GM06990 (cell line): Measurements from ENCODE around the gene F2R.

Experiments used
- DNase-seq: peaks from one replicate; pipeline ENCODE4 v3.0.0-alpha.2; 2011; ENCODE audit not compliant: insufficient read length; ENCODE audit errors: extremely low read depth
- H3K27me3 ChIP-seq: replicated peaks from 2 replicates; pipeline ENCODE4 v1.6.0; 2011; ENCODE audit warnings: low read length; ENCODE audit not compliant: control insufficient read depth, insufficient read depth
- H3K36me3 ChIP-seq: 2 replicates; pipeline ENCODE4 v1.5.1; 2011; ENCODE audit warnings: low read length; ENCODE audit not compliant: control insufficient read depth, insufficient read depth
- H3K4me3 ChIP-seq: replicated peaks from 2 replicates; pipeline ENCODE4 v1.5.1; 2011; ENCODE audit warnings: low read depth, mild to moderate bottlenecking, control low read depth, low read length
- CTCF ChIP-seq: IDR thresholded peaks from 2 replicates; pipeline ENCODE4 v1.5.1; 2011; ENCODE audit warnings: low read length, control low read depth, mild to moderate bottlenecking, inconsistent platforms; ENCODE audit not compliant: insufficient read depth, poor library complexity, severe bottlenecking

The F2R gene

GRCh38 chr5:76705574-76705973 is 10.4 kb upstream of the F2R start:
- no peak for TF ChIP-seq CTCF
- Histone ChIP-seq H3K36me3 (no peaks in the 10 kb centered on the region; the same call in 1 of the 2 replicates), H3K27me3 (no peaks in the 10 kb centered on the region), H3K4me3 (no peak overlapping the region)
- no peak for DNase-seq

GRCh38 chr5:76709762-76710161 is 6.2 kb upstream of the F2R start:
- H3K27me3 ChIP-seq, result no peaks in the 10 kb centered on the region
- TF ChIP-seq CTCF, result no peak
- no peaks in the 10 kb centered on the region; the same call in 1 of the 2 replicates for H3K36me3 ChIP-seq
- H3K4me3 ChIP-seq, result no peak overlapping the region
- DNase-seq, result no peak

GRCh38 chr5:76710991-76711390 is 4.9 kb upstream of the F2R start:
- DNase-seq, result peak; percentile 30
- Histone ChIP-seq H3K27me3 (no peaks in the 10 kb centered on the region), H3K36me3 (no peaks in the 10 kb centered on the region; the same call in 1 of the 2 replicates), H3K4me3 (no peak overlapping the region)
- TF ChIP-seq CTCF, result no peak

- peak overlapping the region; percentile 82 for H3K4me3 ChIP-seq
- no peaks in the 10 kb centered on the region for H3K27me3 ChIP-seq
- H3K36me3 ChIP-seq, result no peaks in the 10 kb centered on the region
- no peak for DNase-seq
- no peak for TF ChIP-seq CTCF
Measured at GRCh38 chr5:76714751-76715485, 1.0 kb upstream of the F2R start.

- H3K4me3 ChIP-seq, result peak overlapping the region; percentile 82
- no peak for TF ChIP-seq CTCF
- peak; percentile 42 for DNase-seq
- no peaks in the 10 kb centered on the region for H3K36me3 ChIP-seq
- no peaks in the 10 kb centered on the region for H3K27me3 ChIP-seq
Measured at GRCh38 chr5:76715486-76715735, 515 bp upstream of the F2R start.
